Endothelial cell of umbilical vein (primary cell): Measurements from ENCODE around the gene UNC5C. TPM values are rescaled to one million over a fixed set of nuclear protein-coding genes. Genes with fewer than 3 reads are reported as not detected.
A peak's percentile ranks its signal among the peaks of the same experiment; 100 is the strongest.

Source experiments
- BruUV-seq: library from RNA; stranded (reverse); fragments of 400-500 nt; replicated peaks from 2 replicates; lab custom pipeline; 2021; lab: Mats Ljungman, UMichigan
- CTCF ChIA-PET: fragments of 300-600, 350-600 bp; sonication (Branson Sonifier 250); formaldehyde crosslinking; loops from one replicate; lab custom pipeline; 2021; ENCODE audit warnings: antibody characterized with exemption, inconsistent platforms; lab: Charles Lee
- POLR2A ChIA-PET: fragments of 300-600, 350-600 bp; sonication (Branson Sonifier 250); formaldehyde crosslinking; loops from one replicate; lab custom pipeline; 2021; ENCODE audit warnings: antibody characterized with exemption, inconsistent platforms; lab: Charles Lee
- DNase-seq: peaks from one replicate; pipeline ENCODE4 v3.0.0-alpha.2; 2011; ENCODE audit warnings: low read depth, low spot score
- FAIRE-seq: peaks from 2 replicates; lab custom pipeline; 2011; peaks lifted over from hg19 to GRCh38; lab: Jason Lieb, UNC
- H2AFZ ChIP-seq: 2 replicates; pipeline ENCODE4 v1.6.0; 2012; ENCODE audit warnings: low read depth, low read length, control low read depth, inconsistent platforms
- H3K27ac ChIP-seq: 2 replicates; pipeline ENCODE4 v1.5.1; 2011; ENCODE audit warnings: low read depth, mild to moderate bottlenecking, control low read depth, low read length, moderate library complexity; ENCODE audit not compliant: insufficient read depth
- H3K27me3 ChIP-seq, 2 experiments: 2 replicates each; pipeline versions ENCODE4 v1.6.0 to v1.6.1; 2011; ENCODE audit warnings: low read length in 2 of 2, mixed read lengths in 1 of 2; ENCODE audit not compliant: control insufficient read depth in 2 of 2, insufficient read depth in 2 of 2
- H3K36me3 ChIP-seq, 2 experiments: 2 replicates in 1 of 2; 3 replicates in 1 of 2; pipeline ENCODE4 v1.5.1; 2011; ENCODE audit warnings: low read length in 2 of 2, mild to moderate bottlenecking in 1 of 2, moderate library complexity in 1 of 2; ENCODE audit not compliant: control insufficient read depth in 2 of 2, insufficient read depth in 2 of 2; ENCODE audit errors: extremely low read depth in 1 of 2
- H3K4me1 ChIP-seq: 3 replicates; pipeline ENCODE4 v1.5.1; 2011; ENCODE audit warnings: mild to moderate bottlenecking, low read length; ENCODE audit not compliant: control insufficient read depth, insufficient read depth; ENCODE audit errors: extremely low read depth
- H3K4me2 ChIP-seq: 2 replicates; pipeline ENCODE4 v1.6.1; 2011; ENCODE audit warnings: low read length, control low read depth, mixed read lengths; ENCODE audit not compliant: insufficient read depth
- H3K4me3 ChIP-seq, 3 experiments: fragments of 200-600 bp in 1 of 3; sonication (generic), shearing (Covaris generic) in 1 of 3; replicated peaks in 1 of 3; 2 replicates each; pipeline ENCODE4 v1.5.1; 2011 to 2016; ENCODE audit warnings: control low read depth in 3 of 3, low read length in 3 of 3, mild to moderate bottlenecking in 2 of 3, inconsistent platforms in 1 of 3, low read depth in 1 of 3, moderate library complexity in 1 of 3; ENCODE audit not compliant: insufficient read depth in 1 of 3
- H3K79me2 ChIP-seq: 2 replicates; pipeline ENCODE4 v1.6.0; 2012; ENCODE audit warnings: low read length, inconsistent platforms; ENCODE audit not compliant: control insufficient read depth, insufficient read depth
- H3K9ac ChIP-seq: replicated peaks from 2 replicates; pipeline ENCODE3; 2011; ENCODE audit warnings: low read length, control low read depth; ENCODE audit not compliant: insufficient read depth; ENCODE audit errors: extremely low read depth
- H3K9me1 ChIP-seq: replicated peaks from 3 replicates; pipeline ENCODE4 v1.6.0; 2011; ENCODE audit warnings: mild to moderate bottlenecking, low read length; ENCODE audit not compliant: control insufficient read depth, insufficient read depth; ENCODE audit errors: extremely low read depth
- H3K9me3 ChIP-seq: replicated peaks from 2 replicates; pipeline ENCODE4 v1.5.1; 2012; ENCODE audit warnings: low read length, inconsistent platforms; ENCODE audit not compliant: control insufficient read depth, insufficient read depth
- H4K20me1 ChIP-seq: replicated peaks from 2 replicates; pipeline ENCODE3; 2011; ENCODE audit warnings: mild to moderate bottlenecking, low read length; ENCODE audit not compliant: control insufficient read depth, insufficient read depth; ENCODE audit errors: extremely low read depth
- EZH2 ChIP-seq: IDR thresholded peaks from 2 replicates; pipeline ENCODE4 v1.6.1; 2012; ENCODE audit warnings: borderline replicate concordance, low read depth, mild to moderate bottlenecking, moderate library complexity, low read length, inconsistent platforms; ENCODE audit not compliant: severe bottlenecking
- FOS ChIP-seq: IDR thresholded peaks from 2 replicates; pipeline ENCODE4 v1.6.1; 2011; ENCODE audit warnings: mild to moderate bottlenecking, low read length, moderate library complexity, borderline replicate concordance; ENCODE audit not compliant: insufficient read depth
- POLR2A ChIP-seq: IDR thresholded peaks from 2 replicates; pipeline ENCODE4 v1.6.1; 2012; ENCODE audit warnings: low read depth, mild to moderate bottlenecking, control low read depth, low read length
- POLR2AphosphoS5 ChIP-seq: IDR thresholded peaks from 2 replicates; pipeline ENCODE4 v1.6.1; 2012; ENCODE audit warnings: low read depth, mild to moderate bottlenecking, control low read depth, low read length, moderate library complexity; ENCODE audit not compliant: insufficient read depth
- dilution Hi-C: fragments of 300-500 bp; cut with MboI; formaldehyde crosslinking; loops from one replicate; pipeline ENCODE4 v1.15.0; 2019; ENCODE audit warnings: low sequenced_read_pairs; ENCODE audit not compliant: extremely low pct_ligation_motif_present
- intact Hi-C: fragments of 100-400 bp; cut with micrococcal nuclease; formaldehyde crosslinking; loops from one replicate; pipeline ENCODE4 v1.10.0; 2022
- polyA plus RNA-seq, 4 experiments: library from polyadenylated mRNA; depleted of rRNA in 3 of 4; stranded (reverse) in 3 of 4; unstranded in 1 of 4; fragments of >200 nt; gene quantifications; 2 replicates each; pipeline versions ENCODE4 v1.2.1 to v1.2.3, GENCODE V29; 2011 to 2012; ENCODE audit warnings: missing spikeins in 1 of 4
- total RNA-seq: library from RNA; stranded (reverse); gene quantifications from 2 replicates; pipeline ENCODE4 v1.2.3, GENCODE V29; 2021
- TF ChIP-seq, protein P1 (sequence below): IDR thresholded peaks from 2 replicates; pipeline ENCODE4 v1.6.1; 2011; ENCODE audit not compliant: insufficient read depth, insufficient read length

UNC5C gene
- total and polyA plus RNA-seq, 2 donors (not counting 3 experiments of a cell fraction or from before 2014, with no cell fraction given): 0.44 to 0.53 TPM

DNA sequence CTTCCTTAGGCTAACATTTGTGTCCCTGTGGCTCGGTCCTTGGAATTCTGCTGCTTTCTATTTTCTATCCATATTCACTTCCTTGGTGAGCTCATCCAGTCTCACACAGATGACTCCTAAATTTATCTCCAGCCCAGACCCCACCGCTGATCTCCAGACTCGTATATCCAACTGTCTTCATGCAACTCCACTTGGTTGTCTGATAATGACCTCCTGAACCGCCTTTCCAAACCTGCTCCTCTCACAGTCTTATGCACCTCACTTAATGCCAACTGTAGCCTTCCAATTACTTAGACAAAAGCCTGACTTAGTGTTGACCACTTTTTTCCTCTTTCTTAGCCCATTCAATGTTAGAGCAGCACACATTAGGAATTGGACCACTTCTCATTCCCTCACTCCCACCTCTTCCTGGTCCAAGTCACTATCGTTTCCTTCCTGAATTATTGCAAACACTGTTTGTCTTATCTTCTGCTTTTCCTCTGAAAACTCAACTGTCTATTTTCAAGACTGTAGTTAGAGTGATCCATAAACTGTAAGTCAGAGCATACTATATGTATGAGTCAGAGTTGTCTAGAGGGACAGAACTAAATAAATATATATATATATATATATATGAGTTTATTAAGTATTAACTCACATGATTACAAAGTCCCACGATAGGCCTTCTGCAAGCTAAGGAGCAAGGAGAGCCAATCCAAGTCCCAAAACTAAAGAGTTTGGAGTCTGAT is 292.5 kb downstream of the UNC5C start:
- intact Hi-C loops: no loop called here
- TF ChIP-seq POLR2A (no peak), POLR2AphosphoS5 (peak; percentile 26), FOS (peak; percentile 32)

DNA sequence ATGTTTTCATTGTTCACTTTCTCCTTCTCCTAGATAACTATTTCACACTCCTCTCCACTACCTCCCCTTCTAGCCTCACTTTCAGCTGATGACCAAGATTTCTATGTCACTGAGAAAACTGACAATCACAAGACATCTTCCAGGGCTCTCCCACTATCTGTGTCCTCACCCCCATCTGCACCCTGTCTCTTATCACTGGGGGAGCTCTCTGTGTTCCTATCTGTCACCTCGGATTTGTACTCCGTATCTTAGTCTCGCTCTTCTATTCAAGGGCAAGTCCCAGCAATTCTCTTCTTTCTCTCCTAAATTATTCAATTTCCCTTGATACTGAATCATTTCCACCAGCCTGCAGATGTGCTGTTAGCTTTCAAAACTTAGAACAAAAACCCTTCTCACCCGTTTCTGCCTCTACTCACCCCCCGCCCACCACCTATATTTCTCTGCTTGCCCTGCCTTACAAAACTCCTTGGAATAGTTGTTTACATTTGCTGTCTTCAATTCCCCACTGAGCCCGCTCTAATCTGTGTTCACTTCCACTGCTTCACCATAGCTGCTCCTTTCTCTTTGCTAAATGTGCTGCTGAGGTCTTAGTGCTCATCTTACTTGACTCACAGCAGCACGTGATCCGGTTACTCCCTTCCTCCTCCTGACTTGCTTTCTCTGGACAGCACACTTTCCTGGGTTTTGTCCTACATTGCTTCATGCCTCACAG is 293.2 kb downstream of the UNC5C start:
- FAIRE-seq: peak; percentile 73
- POLR2A ChIA-PET: no interaction called here

More for the DNA sequence above, 292.5 kb downstream of the UNC5C start:
- peak; percentile 23 for DNase-seq
- H3K4me2 ChIP-seq: peak overlapping the region; percentile 31
- peak overlapping the region; percentile 70 for H2AFZ ChIP-seq
- H3K79me2 ChIP-seq: no peaks in the 10 kb centered on the region
- no TSS peak for BruUV-seq
- no peaks in the 10 kb centered on the region for H4K20me1 ChIP-seq
- H3K27me3 ChIP-seq: no peaks in the 10 kb centered on the region
- peak overlapping the region; percentile 40 for H3K27ac ChIP-seq
- no peak overlapping the region for H3K9ac ChIP-seq
- CTCF ChIA-PET: interaction anchor here (1.0 kb wide), 1 partner anchor 11 kb away, joined by 4 read pairs; no protein-coding TSS in a partner anchor
- dilution Hi-C loops: no loop called here
- peak; percentile 78 for FAIRE-seq
- H3K9me3 ChIP-seq: no peaks in the 10 kb centered on the region
- H3K4me3 ChIP-seq: no peak overlapping the region
- no peaks in the 10 kb centered on the region for H3K9me1 ChIP-seq
- no peaks in the 10 kb centered on the region for H3K36me3 ChIP-seq
- POLR2A ChIA-PET: no interaction called here
- peaks cover 13% of the 10 kb centered on the region for H3K4me1 ChIP-seq

More for the DNA sequence above, 293.2 kb downstream of the UNC5C start:
- DNase-seq: no peak
- H3K9me1 ChIP-seq: no peaks in the 10 kb centered on the region
- no peak overlapping the region for H3K9ac ChIP-seq
- peaks cover 13% of the 10 kb centered on the region for H3K4me1 ChIP-seq
- no peaks in the 10 kb centered on the region for H4K20me1 ChIP-seq
- no TSS peak for BruUV-seq
- intact Hi-C loops: no loop called here
- H3K9me3 ChIP-seq: no peaks in the 10 kb centered on the region
- H2AFZ ChIP-seq: peak overlapping the region; percentile 70
- H3K36me3 ChIP-seq: no peaks in the 10 kb centered on the region
- peak overlapping the region; percentile 40 for H3K27ac ChIP-seq
- TF ChIP-seq EZH2: no peak
- peak; percentile 36 for TF ChIP-seq FOS
- no peak for TF ChIP-seq POLR2AphosphoS5
- TF ChIP-seq, protein P1, sequence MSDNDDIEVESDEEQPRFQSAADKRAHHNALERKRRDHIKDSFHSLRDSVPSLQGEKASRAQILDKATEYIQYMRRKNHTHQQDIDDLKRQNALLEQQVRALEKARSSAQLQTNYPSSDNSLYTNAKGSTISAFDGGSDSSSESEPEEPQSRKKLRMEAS: peak; percentile 42
- no peaks in the 10 kb centered on the region for H3K79me2 ChIP-seq
- peak overlapping the region; percentile 31 for H3K4me2 ChIP-seq
- no peaks in the 10 kb centered on the region for H3K27me3 ChIP-seq
- dilution Hi-C loops: no loop called here
- H3K4me3 ChIP-seq: no peak overlapping the region
- CTCF ChIA-PET: interaction anchor here (1.0 kb wide), 1 partner anchor 12 kb away, joined by 4 read pairs; no protein-coding TSS in a partner anchor
